Measurements from ENCODE around the gene RNASE8.

GRCh38 chr14:21055432-21056117 lies 2.0 kb upstream of the RNASE8 start:
- TF ChIP-seq CTCF (IDR thresholded peaks at IDR 0.05) (peak in 2 of 5 experiments; percentile 37 to 54), EP300 (IDR thresholded peaks at IDR 0.05; ENCODE audit: low read depth) (no peak), POLR2AphosphoS5 (IDR thresholded peaks at IDR 0.05) (peak in 1 of 3 donors; percentile 55)
